DND-41 (cell line): Measurements from ENCODE around the gene NKAP.
"Not testable (repeated sequence)": the region's sequence is repeated elsewhere in the genome, so short reads cannot be mapped to it uniquely, and the experiment has no call there.

ENCODE experiments used
- EZH2 ChIP-seq: IDR thresholded peaks from 3 replicates; pipeline ENCODE4 v1.6.1; 2012; ENCODE audit warnings: borderline replicate concordance, low read depth, mild to moderate bottlenecking, moderate library complexity, low read length, inconsistent platforms; ENCODE audit not compliant: severe bottlenecking
- TF ChIP-seq, protein P1 (sequence below): IDR thresholded peaks from 2 replicates; pipeline ENCODE4 v1.5.1; 2012; ENCODE audit warnings: borderline replicate concordance, low read length, moderate library complexity, mild to moderate bottlenecking; ENCODE audit not compliant: poor library complexity, severe bottlenecking; ENCODE audit errors: extremely low read depth

GRCh38 chrX:119977172-119977571 lies 33.6 kb upstream of the NKAP start:
- TF ChIP-seq, protein P1, sequence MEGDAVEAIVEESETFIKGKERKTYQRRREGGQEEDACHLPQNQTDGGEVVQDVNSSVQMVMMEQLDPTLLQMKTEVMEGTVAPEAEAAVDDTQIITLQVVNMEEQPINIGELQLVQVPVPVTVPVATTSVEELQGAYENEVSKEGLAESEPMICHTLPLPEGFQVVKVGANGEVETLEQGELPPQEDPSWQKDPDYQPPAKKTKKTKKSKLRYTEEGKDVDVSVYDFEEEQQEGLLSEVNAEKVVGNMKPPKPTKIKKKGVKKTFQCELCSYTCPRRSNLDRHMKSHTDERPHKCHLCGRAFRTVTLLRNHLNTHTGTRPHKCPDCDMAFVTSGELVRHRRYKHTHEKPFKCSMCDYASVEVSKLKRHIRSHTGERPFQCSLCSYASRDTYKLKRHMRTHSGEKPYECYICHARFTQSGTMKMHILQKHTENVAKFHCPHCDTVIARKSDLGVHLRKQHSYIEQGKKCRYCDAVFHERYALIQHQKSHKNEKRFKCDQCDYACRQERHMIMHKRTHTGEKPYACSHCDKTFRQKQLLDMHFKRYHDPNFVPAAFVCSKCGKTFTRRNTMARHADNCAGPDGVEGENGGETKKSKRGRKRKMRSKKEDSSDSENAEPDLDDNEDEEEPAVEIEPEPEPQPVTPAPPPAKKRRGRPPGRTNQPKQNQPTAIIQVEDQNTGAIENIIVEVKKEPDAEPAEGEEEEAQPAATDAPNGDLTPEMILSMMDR, result not testable (repeated sequence)
- not testable (repeated sequence) for TF ChIP-seq EZH2
